Urinary bladder (tissue), 4 donors: Measurements from ENCODE around the gene ZNF549. TPM values are rescaled to one million over a fixed set of nuclear protein-coding genes. Genes with fewer than 3 reads are reported as not detected.
A peak's percentile ranks its signal among the peaks of the same experiment; 100 is the strongest.
"Not testable (repeated sequence)": the region's sequence is repeated elsewhere in the genome, so short reads cannot be mapped to it uniquely, and the experiment has no call there.

Source experiments
- DNase-seq: peaks from one replicate; pipeline ENCODE4 v3.0.0-alpha.2; 2015; ENCODE audit errors: extremely low spot score
- H3K27ac ChIP-seq: one replicate; pipeline ENCODE4 v1.5.1; 2013; ENCODE audit warnings: low read depth, mild to moderate bottlenecking, moderate library complexity
- H3K36me3 ChIP-seq: one replicate; pipeline ENCODE4 v1.6.1; 2013; ENCODE audit warnings: mild to moderate bottlenecking, moderate library complexity; ENCODE audit not compliant: insufficient read depth
- H3K4me1 ChIP-seq: one replicate; pipeline ENCODE4 v1.6.1; 2013; ENCODE audit warnings: mild to moderate bottlenecking, moderate library complexity; ENCODE audit not compliant: insufficient read depth
- H3K4me3 ChIP-seq: one replicate; pipeline ENCODE4 v1.5.1; 2013; ENCODE audit warnings: low read depth, low read length
- WGBS: extraction: QIAGEN DNeasy Blood & Tissue Kit; methylation state at CpG from one replicate; pipeline ENCODE4 v1.1.7; 2013; 5-methylcytosine and 5-hydroxymethylcytosine counted together
- polyA plus RNA-seq: library from polyadenylated mRNA; stranded (reverse); fragments of 200-250 nt; gene quantifications from one replicate; pipeline ENCODE4 v1.2.3, GENCODE V29; 2013
- total RNA-seq: library from RNA; depleted of rRNA; stranded (reverse); fragments of >200 nt; gene quantifications from one replicate; pipeline ENCODE4 v1.2.3, GENCODE V29; 2014
- donor health status: healthy with polysubstance abuse.
- donor health status: healthy.

ZNF549 gene
- total RNA-seq (14.8 TPM), polyA plus RNA-seq (4.6 TPM)

DNA sequence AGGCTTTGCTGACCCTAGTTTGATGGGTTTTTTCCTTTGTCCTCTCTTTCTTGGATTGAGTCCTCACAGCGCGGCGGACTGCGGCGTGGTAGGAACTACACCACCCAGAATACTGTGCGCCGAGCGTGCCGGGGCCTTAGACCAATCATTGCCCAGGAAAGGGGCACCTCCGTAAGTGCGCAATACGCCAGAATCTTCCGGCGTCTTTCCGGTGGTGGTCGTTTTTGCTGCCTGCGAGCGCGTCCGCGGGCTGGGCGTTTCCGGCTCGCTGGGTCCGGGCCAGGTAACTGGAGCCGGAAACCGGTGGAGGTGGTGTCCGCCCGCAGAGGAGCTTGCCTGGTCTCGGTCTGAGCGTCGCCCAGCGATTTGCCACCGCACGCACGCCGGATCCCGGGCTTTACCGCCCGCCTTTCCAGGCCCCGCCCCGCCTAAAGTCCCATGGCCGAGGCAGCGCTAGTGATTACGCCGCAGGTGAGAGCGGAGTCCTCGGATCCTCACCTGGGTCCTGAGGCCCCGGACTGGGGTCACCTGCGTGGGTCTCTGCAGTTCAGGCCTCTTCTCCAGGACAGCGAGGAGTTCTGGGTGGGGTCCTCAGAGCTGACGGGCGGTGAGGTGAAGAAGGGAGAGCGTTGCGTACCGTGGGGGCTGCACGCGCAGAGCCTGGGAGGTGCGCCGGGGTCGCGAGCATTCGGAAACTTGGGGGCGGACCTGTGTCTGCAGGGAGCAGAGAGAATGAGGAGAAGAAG is at the start of gene ZNF549:
ZNF549 (plus strand) TSS at position 221 of the 746 bp plus-strand sequence; CDS start at position 439, 218 bp downstream.
- Histone ChIP-seq H3K36me3 (peaks cover 2% of the 10 kb centered on the region), H3K4me3 (peak within 1 kb of the TSS; percentile 76), H3K27ac (peak within 1 kb of the TSS; percentile 51), H3K4me1 (no peaks in the 10 kb centered on the region)
- under 1% methylated on average over 64 of the region's 64 CpGs for WGBS
- DNase-seq: peak; percentile 80

DNA sequence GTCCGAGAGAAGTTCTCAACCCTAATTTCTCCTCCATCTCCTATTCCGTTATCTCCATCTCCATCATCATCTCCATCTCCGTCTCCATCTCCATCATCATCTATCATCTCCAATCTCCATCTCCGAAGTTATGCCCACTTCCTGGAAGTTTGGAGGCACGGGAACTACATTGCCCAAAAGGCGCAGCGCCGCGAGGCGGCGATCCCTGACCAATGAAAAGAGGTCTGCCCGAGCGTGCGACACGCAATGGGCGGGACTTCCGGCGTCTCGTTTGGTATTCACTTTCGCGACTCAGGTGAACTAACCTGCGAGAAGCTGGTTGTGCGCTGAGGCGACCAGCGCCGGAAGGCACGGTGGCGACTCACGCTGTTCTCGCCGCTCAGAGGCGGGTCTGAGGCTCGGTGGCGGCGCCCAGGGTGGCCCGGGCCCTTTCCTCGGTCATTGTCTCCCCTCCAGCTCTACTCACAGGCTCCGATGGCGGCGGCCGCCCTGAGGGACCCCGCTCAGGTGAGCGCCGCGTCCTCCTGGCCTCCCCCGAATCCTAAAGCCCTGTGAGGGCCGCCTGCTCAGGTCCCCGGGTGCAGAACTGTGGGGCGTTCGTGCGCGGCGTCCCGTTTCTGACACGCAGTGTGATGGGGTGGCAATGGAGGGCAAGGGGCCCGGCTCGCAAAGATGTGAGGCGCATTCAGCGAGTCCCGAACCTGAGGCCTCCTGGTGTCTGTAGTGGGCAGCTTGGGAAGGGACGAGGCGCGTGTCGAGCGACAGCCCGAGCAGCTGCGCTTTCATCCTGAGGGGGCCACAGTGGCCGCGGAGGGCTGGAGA is 39.5 kb upstream of the ZNF549 start, which contains the start of gene ZNF419:
ZNF419 (plus strand) TSS at position 274 of the 822 bp plus-strand sequence; CDS start at position 475, 201 bp downstream.
- DNase-seq: peak; percentile 77
- H3K4me1 ChIP-seq, H3K36me3 ChIP-seq, H3K27ac ChIP-seq: not testable (repeated sequence)
- WGBS: 1% methylated on average over 59 of the region's 69 CpGs
- H3K4me3 ChIP-seq: peak within 1 kb of the TSS; percentile 82

DNA sequence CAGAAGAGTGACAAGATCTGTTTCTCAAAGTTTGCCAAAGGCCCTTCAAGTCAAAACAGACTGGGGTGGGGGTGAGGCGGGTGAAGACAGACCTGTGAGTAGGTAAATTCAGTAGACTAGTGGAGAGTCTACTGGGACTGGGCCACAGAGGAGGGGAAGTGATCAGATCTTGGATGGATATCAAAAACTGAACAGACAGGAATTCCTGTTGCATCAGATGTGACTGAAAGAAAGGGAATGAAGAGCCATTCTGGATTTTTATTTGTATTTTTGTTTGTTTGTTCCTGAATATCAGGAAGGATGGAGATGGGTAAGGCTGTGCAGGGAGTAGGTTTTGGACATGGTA is 38.9 kb upstream of the ZNF549 start:
- H3K36me3 ChIP-seq, DNase-seq, H3K4me1 ChIP-seq, H3K27ac ChIP-seq, H3K4me3 ChIP-seq: not testable (repeated sequence)
- no CpG with 5 or more reads among the region's 1 CpG for WGBS

- not testable (repeated sequence) for H3K36me3 ChIP-seq, H3K4me3 ChIP-seq
These were observed 27.9 kb upstream of the ZNF549 start for GRCh38 chr19:57499332-57499679.

GRCh38 chr19:57499680-57500395 is 27.3 kb upstream of the ZNF549 start, which contains the start of gene ZNF773:
ZNF773 (plus strand) TSS chr19:57499938; CDS start chr19:57500081, 143 bp downstream.
- under 1% methylated on average over 60 of the region's 69 CpGs for WGBS
- not testable (repeated sequence) for H3K4me1 ChIP-seq, H3K36me3 ChIP-seq
- peak; percentile 87 for DNase-seq
- peak within 1 kb of the TSS; percentile 91 for H3K27ac ChIP-seq
- peak within 1 kb of the TSS; percentile 71 for H3K4me3 ChIP-seq

More at GRCh38 chr19:57499332-57499679, 27.9 kb upstream of the ZNF549 start:
- H3K4me1 ChIP-seq, DNase-seq, H3K27ac ChIP-seq: not testable (repeated sequence)

DNA sequence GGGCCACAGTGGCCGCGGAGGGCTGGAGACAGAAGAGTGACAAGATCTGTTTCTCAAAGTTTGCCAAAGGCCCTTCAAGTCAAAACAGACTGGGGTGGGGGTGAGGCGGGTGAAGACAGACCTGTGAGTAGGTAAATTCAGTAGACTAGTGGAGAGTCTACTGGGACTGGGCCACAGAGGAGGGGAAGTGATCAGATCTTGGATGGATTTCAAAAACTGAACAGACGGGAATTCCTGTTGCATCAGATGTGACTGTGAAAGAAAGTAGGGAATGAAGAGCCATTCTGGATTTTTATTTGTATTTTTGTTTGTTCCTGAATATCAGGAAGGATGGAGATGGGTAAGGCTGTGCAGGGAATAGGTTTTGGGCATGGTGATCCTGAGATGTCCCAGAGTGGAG is 26.8 kb upstream of the ZNF549 start:
- not testable (repeated sequence) for H3K36me3 ChIP-seq, DNase-seq, H3K27ac ChIP-seq, H3K4me3 ChIP-seq, H3K4me1 ChIP-seq
- 4% methylated on average over 1 of the region's 4 CpGs for WGBS

- H3K27ac ChIP-seq: no peak overlapping the region
- DNase-seq: no peak
- H3K36me3 ChIP-seq: peaks cover 11% of the 10 kb centered on the region
- no peak overlapping the region for H3K4me3 ChIP-seq
- 86% methylated on average over 4 of the region's 4 CpGs for WGBS
- peaks cover 1% of the 10 kb centered on the region for H3K4me1 ChIP-seq
These were observed 21.0 kb upstream of the ZNF549 start for GRCh38 chr19:57506163-57506562.

- Histone ChIP-seq H3K36me3 (peaks cover 6% of the 10 kb centered on the region), H3K27ac (no peak overlapping the region), H3K4me1 (no peaks in the 10 kb centered on the region), H3K4me3 (no peak overlapping the region)
- DNase-seq: no peak
These were observed 15.7 kb upstream of the ZNF549 start for GRCh38 chr19:57511484-57511883.

GRCh38 chr19:57512845-57513244 is 14.3 kb upstream of the ZNF549 start:
- Histone ChIP-seq H3K4me3 (no peak overlapping the region), H3K36me3 (no peaks in the 10 kb centered on the region)
- 97% methylated on average over 6 of the region's 6 CpGs for WGBS

GRCh38 chr19:57515255-57515654 is 11.9 kb upstream of the ZNF549 start:
- no peaks in the 10 kb centered on the region for H3K4me1 ChIP-seq
- peaks cover 2% of the 10 kb centered on the region for H3K36me3 ChIP-seq
- no peak overlapping the region for H3K4me3 ChIP-seq
- WGBS: 96% methylated on average over 5 of the region's 5 CpGs
- no peak for DNase-seq
- no peak overlapping the region for H3K27ac ChIP-seq

More at GRCh38 chr19:57512845-57513244, 14.3 kb upstream of the ZNF549 start:
- Histone ChIP-seq H3K27ac (no peak overlapping the region), H3K4me1 (no peaks in the 10 kb centered on the region)
- no peak for DNase-seq

DNA sequence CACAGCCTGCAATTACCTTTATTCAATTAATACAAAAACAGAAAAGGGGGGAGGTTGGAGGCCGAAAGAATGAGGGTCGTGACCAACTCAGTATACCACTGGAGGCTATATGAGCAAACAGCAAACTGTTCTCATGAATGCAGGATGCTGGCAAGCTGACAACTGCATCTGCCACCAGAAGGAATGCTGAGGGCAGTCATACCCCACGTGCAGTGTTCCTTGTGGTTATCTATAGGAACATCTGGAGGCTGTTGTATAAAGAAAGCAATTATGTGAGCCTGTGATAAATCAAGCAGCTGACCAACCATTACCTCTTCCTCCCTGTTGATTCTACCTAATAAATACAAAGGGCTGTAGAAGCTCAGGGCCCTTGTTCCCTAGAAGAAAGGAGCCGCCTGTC is 9.1 kb upstream of the ZNF549 start:
- not testable (repeated sequence) for H3K4me1 ChIP-seq, DNase-seq, H3K4me3 ChIP-seq, H3K27ac ChIP-seq, H3K36me3 ChIP-seq
- 83% methylated on average over 4 of the region's 4 CpGs for WGBS

GRCh38 chr19:57537953-57538547 is 10.9 kb downstream of the ZNF549 start:
- Histone ChIP-seq H3K4me1 (no peaks in the 10 kb centered on the region), H3K36me3 (peaks cover 19% of the 10 kb centered on the region), H3K27ac (no peak overlapping the region), H3K4me3 (no peak overlapping the region)
- WGBS: 99% methylated on average over 7 of the region's 7 CpGs
- DNase-seq: no peak

- no peak overlapping the region for H3K27ac ChIP-seq
- 99% methylated on average over 1 of the region's 1 CpG for WGBS
- peaks cover 14% of the 10 kb centered on the region for H3K36me3 ChIP-seq
- no peak overlapping the region for H3K4me3 ChIP-seq
- H3K4me1 ChIP-seq: no peaks in the 10 kb centered on the region
- DNase-seq: no peak
These were observed 19.4 kb downstream of the ZNF549 start for GRCh38 chr19:57546513-57546912.
